Lung (tissue), 12 donors: Measurements from ENCODE around the gene PLXNA2. TPM values are rescaled to one million over a fixed set of nuclear protein-coding genes. Genes with fewer than 3 reads are reported as not detected.

Experiments
- ATAC-seq: fragments of 200-7000 bp; cut with Tn5 transposase; one replicate; pipeline ENCODE4 v1.9.1; 2020; ENCODE audit warnings: moderate number of reproducible peaks; ENCODE audit not compliant: insufficient read depth, low FRiP score
- DNase-seq, 3 donors: peaks; one replicate each; pipeline ENCODE4 v3.0.0-alpha.2; 2013 to 2017
- H3K27ac ChIP-seq, 2 donors: one replicate each; pipeline ENCODE4 v1.5.1; 2013; ENCODE audit warnings: mild to moderate bottlenecking in 2 of 2, moderate library complexity in 2 of 2, control low read depth in 1 of 2, inconsistent platforms in 1 of 2, low read depth in 1 of 2, low read length in 1 of 2
- H3K27me3 ChIP-seq, 3 donors: one replicate each; pipeline ENCODE4 v1.5.1; 2013; ENCODE audit warnings: low read length in 2 of 3; ENCODE audit not compliant: control insufficient read depth in 3 of 3, insufficient read depth in 3 of 3
- H3K36me3 ChIP-seq, 4 donors: one replicate each; pipeline ENCODE4 v1.5.1; 2013; ENCODE audit warnings: low read length in 4 of 4, mild to moderate bottlenecking in 1 of 4, moderate library complexity in 1 of 4; ENCODE audit not compliant: control insufficient read depth in 4 of 4, insufficient read depth in 4 of 4
- H3K4me1 ChIP-seq, 5 donors: one replicate each; pipeline ENCODE4 v1.5.1; 2013; ENCODE audit warnings: low read length in 5 of 5, mild to moderate bottlenecking in 2 of 5, moderate library complexity in 1 of 5; ENCODE audit not compliant: control insufficient read depth in 5 of 5, insufficient read depth in 5 of 5
- H3K4me3 ChIP-seq: one replicate; pipeline ENCODE4 v1.5.1; 2013; ENCODE audit warnings: mild to moderate bottlenecking, control low read depth, moderate library complexity
- H3K9ac ChIP-seq, 2 donors: one replicate each; pipeline ENCODE4 v1.5.1; 2013; ENCODE audit warnings: low read length in 2 of 2, control low read depth in 1 of 2; ENCODE audit not compliant: insufficient read depth in 1 of 2
- H3K9me3 ChIP-seq, 4 donors: one replicate each; pipeline ENCODE4 v1.5.1; 2013; ENCODE audit warnings: low read length in 3 of 4, mild to moderate bottlenecking in 1 of 4, moderate library complexity in 1 of 4; ENCODE audit not compliant: control insufficient read depth in 4 of 4, insufficient read depth in 3 of 4
- WGBS, 2 donors: extraction: QIAGEN DNeasy Blood & Tissue Kit; methylation state at CpG; one replicate each; pipeline ENCODE4 v1.1.7; 2013; 5-methylcytosine and 5-hydroxymethylcytosine counted together
- polyA plus RNA-seq, 2 donors: library from polyadenylated mRNA; stranded (reverse); fragments of 200-250 nt; gene quantifications; one replicate each; pipeline ENCODE4 v1.2.1, GENCODE V29; 2013
- total RNA-seq, 2 donors: library from RNA; depleted of rRNA in 1 of 2; stranded (reverse); fragments of >200 nt in 1 of 2; gene quantifications; one replicate each; pipeline ENCODE4 v1.2.1, GENCODE V29; 2014 to 2021
- TF ChIP-seq, protein P1 (sequence below): IDR thresholded peaks from 2 replicates; pipeline ENCODE4 v1.5.1; 2012; ENCODE audit warnings: mild to moderate bottlenecking; ENCODE audit errors: control extremely low read depth, extremely low read depth
- donor health status: control.
- donor health status: control.
- donor health status: Bipolar disorder and iron deficiency.
- donor health status: healthy.
- donor health status: DM: yes; HTN: yes; CAD: no.

Gene PLXNA2
- total and polyA plus RNA-seq, 4 donors: 13.2 to 118 (median 32.6) TPM

- peaks cover 0 to 7% (median 0%) of the 10 kb centered on the region in 4 donors for H3K36me3 ChIP-seq
- peaks cover 0 to 29% (median 7%) of the 10 kb centered on the region in 5 donors for H3K4me1 ChIP-seq
- DNase-seq (no peak), ATAC-seq (no peak)
- no peak overlapping the region for H3K9ac ChIP-seq
- 95% methylated on average over 2 of the region's 2 CpGs for WGBS, 2 donors
- TF ChIP-seq, protein P1, sequence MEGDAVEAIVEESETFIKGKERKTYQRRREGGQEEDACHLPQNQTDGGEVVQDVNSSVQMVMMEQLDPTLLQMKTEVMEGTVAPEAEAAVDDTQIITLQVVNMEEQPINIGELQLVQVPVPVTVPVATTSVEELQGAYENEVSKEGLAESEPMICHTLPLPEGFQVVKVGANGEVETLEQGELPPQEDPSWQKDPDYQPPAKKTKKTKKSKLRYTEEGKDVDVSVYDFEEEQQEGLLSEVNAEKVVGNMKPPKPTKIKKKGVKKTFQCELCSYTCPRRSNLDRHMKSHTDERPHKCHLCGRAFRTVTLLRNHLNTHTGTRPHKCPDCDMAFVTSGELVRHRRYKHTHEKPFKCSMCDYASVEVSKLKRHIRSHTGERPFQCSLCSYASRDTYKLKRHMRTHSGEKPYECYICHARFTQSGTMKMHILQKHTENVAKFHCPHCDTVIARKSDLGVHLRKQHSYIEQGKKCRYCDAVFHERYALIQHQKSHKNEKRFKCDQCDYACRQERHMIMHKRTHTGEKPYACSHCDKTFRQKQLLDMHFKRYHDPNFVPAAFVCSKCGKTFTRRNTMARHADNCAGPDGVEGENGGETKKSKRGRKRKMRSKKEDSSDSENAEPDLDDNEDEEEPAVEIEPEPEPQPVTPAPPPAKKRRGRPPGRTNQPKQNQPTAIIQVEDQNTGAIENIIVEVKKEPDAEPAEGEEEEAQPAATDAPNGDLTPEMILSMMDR: no peak
- H3K4me3 ChIP-seq: no peak overlapping the region
- H3K27me3 ChIP-seq: no peaks in the 10 kb centered on the region
- H3K27ac ChIP-seq: no peak overlapping the region
- no peaks in the 10 kb centered on the region for H3K9me3 ChIP-seq
These were observed 110.8 kb downstream of the PLXNA2 start for GRCh38 chr1:208133355-208133754.

GRCh38 chr1:208132287-208132882, 111.8 kb downstream of the PLXNA2 start:
- Histone ChIP-seq H3K9ac (no peak overlapping the region), H3K36me3 (peaks cover 0 to 4% (median 0%) of the 10 kb centered on the region in 4 donors), H3K4me3 (no peak overlapping the region), H3K4me1 (peaks cover 0 to 26% (median 7%) of the 10 kb centered on the region in 5 donors), H3K9me3 (no peaks in the 10 kb centered on the region), H3K27ac (no peak overlapping the region), H3K27me3 (no peaks in the 10 kb centered on the region)
- DNase-seq: peak; percentile 63 to 76 (median 66)
- peak; percentile 91 for ATAC-seq
- TF ChIP-seq, protein P1: peak; percentile 51
- WGBS, 2 donors: 37 to 45% methylated on average over 4 of the region's 4 CpGs

GRCh38 chr1:208131621-208132286, 112.4 kb downstream of the PLXNA2 start:
- Histone ChIP-seq H3K27ac (no peak overlapping the region), H3K27me3 (no peaks in the 10 kb centered on the region), H3K4me1 (peaks cover 0 to 21% (median 7%) of the 10 kb centered on the region in 5 donors), H3K9ac (no peak overlapping the region), H3K4me3 (no peak overlapping the region), H3K36me3 (peaks cover 0 to 4% (median 0%) of the 10 kb centered on the region in 4 donors), H3K9me3 (no peaks in the 10 kb centered on the region)
- WGBS, 2 donors: 42 to 50% methylated on average over 15 of the region's 15 CpGs
- ATAC-seq (peak; percentile 5), DNase-seq (no peak)
- TF ChIP-seq, protein P1: no peak
